Bronchial epithelial cell (primary cell): ENCODE measurements around the gene PTPRE. TPM values are rescaled to one million over a fixed set of nuclear protein-coding genes. Genes with fewer than 3 reads are reported as not detected.

ENCODE experiments used
- DNase-seq: peaks from one replicate; pipeline ENCODE4 v3.0.0-alpha.2; 2010; ENCODE audit warnings: low read depth
- FAIRE-seq: peaks from 2 replicates; lab custom pipeline; 2011; peaks lifted over from hg19 to GRCh38; lab: Jason Lieb, UNC
- H3K27me3 ChIP-seq: 2 replicates; pipeline ENCODE4 v1.5.1; 2011; ENCODE audit warnings: low read length; ENCODE audit not compliant: control insufficient read depth, insufficient read depth
- H3K36me3 ChIP-seq: 2 replicates; pipeline ENCODE4 v1.5.1; 2011; ENCODE audit warnings: low read length; ENCODE audit not compliant: control insufficient read depth, insufficient read depth
- H3K4me3 ChIP-seq: 2 replicates; pipeline ENCODE4 v1.5.1; 2011; ENCODE audit warnings: mild to moderate bottlenecking, low read depth, low read length, control low read depth
- total RNA-seq: library from RNA; depleted of rRNA; stranded (reverse); fragments of >200 nt; gene quantifications from 2 replicates; pipeline ENCODE4 v1.2.1, GENCODE V29; 2014
- TF ChIP-seq, protein P1 (sequence below): IDR thresholded peaks from 2 replicates; pipeline ENCODE4 v1.5.1; 2011; ENCODE audit warnings: mild to moderate bottlenecking, moderate library complexity, low read length, control low read depth, inconsistent platforms; ENCODE audit not compliant: insufficient read depth, severe bottlenecking

Gene PTPRE
- total RNA-seq, 1 donor from 2014 or later, result 7.9 TPM

DNA sequence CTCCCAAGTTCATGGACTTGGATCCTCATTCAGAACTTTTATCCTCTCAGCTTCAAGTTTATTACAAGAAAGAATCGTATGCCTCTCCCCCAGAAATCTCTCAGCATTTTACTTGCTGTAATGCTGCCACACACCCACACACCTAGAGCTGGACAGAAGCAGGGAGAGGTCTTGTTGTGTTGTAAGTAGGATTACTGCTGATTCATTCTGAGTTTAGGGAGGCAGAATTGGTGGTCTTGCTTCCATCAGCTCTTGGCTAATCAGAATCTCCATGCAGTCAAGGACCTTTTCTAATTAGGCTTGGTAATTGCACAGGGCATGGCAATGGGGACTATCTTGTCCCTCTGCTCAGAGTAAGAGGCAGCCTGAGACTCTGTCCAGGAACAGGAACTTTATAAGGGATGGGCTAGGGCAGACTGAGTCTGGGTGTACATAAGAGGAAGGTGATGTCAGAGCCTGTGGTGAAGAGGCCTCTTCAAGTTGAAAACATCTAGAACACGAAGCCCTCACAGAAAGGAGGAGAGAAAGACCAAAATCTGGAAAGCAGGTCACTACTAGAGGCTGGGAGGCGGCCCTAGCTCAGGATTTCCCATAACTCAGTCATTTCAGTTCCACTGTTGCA, 7.0 kb upstream of the PTPRE start:
- DNase-seq, result peak; percentile 21
- H3K27me3 ChIP-seq, result no peaks in the 10 kb centered on the region
- peak; percentile 28 for FAIRE-seq
- TF ChIP-seq, protein P1, sequence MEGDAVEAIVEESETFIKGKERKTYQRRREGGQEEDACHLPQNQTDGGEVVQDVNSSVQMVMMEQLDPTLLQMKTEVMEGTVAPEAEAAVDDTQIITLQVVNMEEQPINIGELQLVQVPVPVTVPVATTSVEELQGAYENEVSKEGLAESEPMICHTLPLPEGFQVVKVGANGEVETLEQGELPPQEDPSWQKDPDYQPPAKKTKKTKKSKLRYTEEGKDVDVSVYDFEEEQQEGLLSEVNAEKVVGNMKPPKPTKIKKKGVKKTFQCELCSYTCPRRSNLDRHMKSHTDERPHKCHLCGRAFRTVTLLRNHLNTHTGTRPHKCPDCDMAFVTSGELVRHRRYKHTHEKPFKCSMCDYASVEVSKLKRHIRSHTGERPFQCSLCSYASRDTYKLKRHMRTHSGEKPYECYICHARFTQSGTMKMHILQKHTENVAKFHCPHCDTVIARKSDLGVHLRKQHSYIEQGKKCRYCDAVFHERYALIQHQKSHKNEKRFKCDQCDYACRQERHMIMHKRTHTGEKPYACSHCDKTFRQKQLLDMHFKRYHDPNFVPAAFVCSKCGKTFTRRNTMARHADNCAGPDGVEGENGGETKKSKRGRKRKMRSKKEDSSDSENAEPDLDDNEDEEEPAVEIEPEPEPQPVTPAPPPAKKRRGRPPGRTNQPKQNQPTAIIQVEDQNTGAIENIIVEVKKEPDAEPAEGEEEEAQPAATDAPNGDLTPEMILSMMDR, result no peak
- no peaks in the 10 kb centered on the region for H3K36me3 ChIP-seq
- H3K4me3 ChIP-seq, result no peak overlapping the region

- no peak for FAIRE-seq
- Histone ChIP-seq H3K27me3 (no peaks in the 10 kb centered on the region), H3K4me3 (no peak overlapping the region), H3K36me3 (no peaks in the 10 kb centered on the region)
- TF ChIP-seq, protein P1, result no peak
- DNase-seq, result no peak
Measured at GRCh38 chr10:127903789-127904188, 3.1 kb upstream of the PTPRE start.

- FAIRE-seq (no peak), DNase-seq (no peak)
- no peaks in the 10 kb centered on the region for H3K27me3 ChIP-seq
- no peak overlapping the region for H3K4me3 ChIP-seq
- H3K36me3 ChIP-seq, result no peaks in the 10 kb centered on the region
- TF ChIP-seq, protein P1, result no peak
Measured at GRCh38 chr10:127904311-127905000, 2.4 kb upstream of the PTPRE start.

DNA sequence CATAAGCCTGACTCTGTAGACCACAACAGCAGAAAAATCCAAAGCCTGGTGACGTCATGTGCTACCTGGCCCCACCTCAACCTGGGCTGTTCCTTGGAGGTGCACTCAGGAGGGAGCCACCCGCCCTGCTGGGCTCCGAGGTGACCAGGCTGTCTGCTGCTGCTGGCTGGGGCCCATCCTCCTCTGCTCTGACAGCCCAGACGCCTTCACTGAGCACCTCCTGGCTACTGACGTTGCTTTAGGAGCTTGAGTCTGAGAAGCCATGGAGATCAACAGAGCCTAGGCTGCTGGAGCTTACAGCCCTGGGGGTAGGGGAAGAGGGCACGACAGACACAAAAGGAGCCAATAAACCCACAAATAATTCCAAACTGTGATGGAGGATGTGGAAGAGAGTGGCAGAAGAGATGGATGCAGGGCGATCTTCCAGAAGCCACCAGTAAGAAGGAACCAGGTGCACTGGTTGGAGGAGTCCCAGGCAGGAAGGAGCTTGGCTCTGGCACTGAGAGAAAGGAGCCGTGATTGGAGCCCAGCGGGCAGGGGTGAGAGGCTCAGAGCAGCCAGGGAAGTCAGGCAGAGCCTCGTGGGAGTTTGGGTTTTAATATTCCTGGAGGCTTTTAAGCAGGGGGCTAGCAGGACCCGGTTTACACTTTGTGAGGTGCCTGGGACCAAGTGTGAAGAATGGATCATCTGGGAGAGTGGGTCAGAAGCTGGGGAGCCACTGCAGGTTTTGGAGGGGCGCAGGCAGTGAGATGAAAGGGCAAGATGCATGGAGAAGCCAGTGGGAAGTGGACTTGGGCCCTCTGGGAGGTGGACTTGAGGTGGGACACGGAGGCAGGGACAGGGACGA, 1.7 kb upstream of the PTPRE start:
- H3K4me3 ChIP-seq, result no peak overlapping the region
- no peaks in the 10 kb centered on the region for H3K36me3 ChIP-seq
- TF ChIP-seq, protein P1, result no peak
- no peaks in the 10 kb centered on the region for H3K27me3 ChIP-seq
- DNase-seq (no peak), FAIRE-seq (peak; percentile 13)

DNA sequence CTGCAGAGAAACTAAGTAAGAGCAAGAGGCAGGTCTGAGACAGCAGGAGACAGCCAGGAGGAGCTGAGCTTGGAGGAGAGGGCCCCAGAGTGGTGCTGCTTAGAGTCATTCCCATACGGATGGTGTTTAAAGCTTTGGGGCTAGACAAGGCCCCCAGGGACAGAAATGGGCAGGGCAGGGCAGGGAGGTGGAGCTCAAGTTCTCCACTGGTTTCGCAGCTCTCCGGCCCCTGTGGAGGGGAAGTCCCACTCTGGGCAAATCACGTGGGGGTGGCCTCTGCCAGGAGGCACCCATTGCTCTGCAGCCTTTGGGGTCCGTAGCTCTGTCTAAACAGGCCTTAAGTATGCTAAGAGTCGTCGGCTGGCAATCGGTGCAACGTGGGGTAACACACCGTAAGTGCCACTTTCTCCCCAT, 1.0 kb upstream of the PTPRE start:
- Histone ChIP-seq H3K36me3 (no peaks in the 10 kb centered on the region), H3K27me3 (no peaks in the 10 kb centered on the region), H3K4me3 (no peak overlapping the region)
- FAIRE-seq, result no peak
- TF ChIP-seq, protein P1, result no peak
- DNase-seq, result no peak
